ENCODE data around the gene HDAC9.

Gene HDAC9

GRCh38 chr7:18574235-18574540 lies 78.6 kb downstream of the HDAC9 start:
- no peaks in the 10 kb centered on the region for H3K9me3 ChIP-seq (ENCODE audit: control insufficient read depth, low read length)
- DNase-seq: no peak
- H2BK5ac ChIP-seq (ENCODE audit: low read depth, low read length, poor library complexity, severe bottlenecking): no peak overlapping the region
- no peak overlapping the region for H3K27ac ChIP-seq (ENCODE audit: low read length, poor library complexity, severe bottlenecking)
- H3K4ac ChIP-seq (ENCODE audit: low read depth in 1 of 2, low read length in 2 of 2): no peak overlapping the region
- H3K4me3 ChIP-seq (ENCODE audit: insufficient read depth in 1 of 2, low read depth in 1 of 2, low read length in 2 of 2): no peak overlapping the region
- H3K14ac ChIP-seq (ENCODE audit: low read length in 2 of 2): no peak overlapping the region
- H4K8ac ChIP-seq (ENCODE audit: low read length): no peak overlapping the region
- H2AFZ ChIP-seq (ENCODE audit: low read depth, low read length): no peak overlapping the region
- no peak overlapping the region for H3K23ac ChIP-seq (ENCODE audit: low read length in 2 of 2)
- no peak overlapping the region for H2AK5ac ChIP-seq (ENCODE audit: low read length, severe bottlenecking)
- H3K27me3 ChIP-seq (ENCODE audit: control insufficient read depth in 1 of 2, insufficient read depth in 1 of 2, low read length in 2 of 2): no peaks in the 10 kb centered on the region
- H2BK12ac ChIP-seq (ENCODE audit: low read length in 2 of 2): no peak overlapping the region
- WGBS: 96% methylated on average over 7 of the region's 7 CpGs
- no peak overlapping the region for H3K18ac ChIP-seq (ENCODE audit: low read depth in 1 of 2, low read length in 2 of 2)
- no peak overlapping the region for H4K91ac ChIP-seq (ENCODE audit: low read length)
- H2BK15ac ChIP-seq (ENCODE audit: low read depth, poor library complexity, severe bottlenecking): no peak overlapping the region
- H3K9ac ChIP-seq (ENCODE audit: low read length): no peak overlapping the region
- H3K4me2 ChIP-seq (ENCODE audit: low read length, poor library complexity, severe bottlenecking): no peak overlapping the region
- H3K4me1 ChIP-seq (ENCODE audit: control insufficient read depth, insufficient read depth, low read depth, low read length): peaks cover 4% of the 10 kb centered on the region
- H3K36me3 ChIP-seq (ENCODE audit: control insufficient read depth in 1 of 2, insufficient read depth in 2 of 2, low read depth in 1 of 2, low read length in 2 of 2): peaks cover 0 to 17% of the 10 kb centered on the region in 2 experiments
- H3K79me1 ChIP-seq (replicated peaks; ENCODE audit: low read length, poor library complexity, severe bottlenecking): peaks cover 8% of the 10 kb centered on the region
- no peak overlapping the region for H2BK120ac ChIP-seq (ENCODE audit: low read depth, low read length)

- H3K4me2 ChIP-seq (ENCODE audit: low read length, poor library complexity, severe bottlenecking): no peak overlapping the region
- no peak overlapping the region for H3K9ac ChIP-seq (ENCODE audit: low read length)
- H2AFZ ChIP-seq (ENCODE audit: low read depth, low read length): no peak overlapping the region
- H3K23ac ChIP-seq (ENCODE audit: low read length in 2 of 2): no peak overlapping the region
- H3K4me3 ChIP-seq (ENCODE audit: insufficient read depth in 1 of 2, low read depth in 1 of 2, low read length in 2 of 2): no peak overlapping the region
- H3K4ac ChIP-seq (ENCODE audit: low read depth in 1 of 2, low read length in 2 of 2): no peak overlapping the region
- peaks cover 0 to 17% of the 10 kb centered on the region in 2 experiments for H3K36me3 ChIP-seq (ENCODE audit: control insufficient read depth in 1 of 2, insufficient read depth in 2 of 2, low read depth in 1 of 2, low read length in 2 of 2)
- DNase-seq: no peak
- no peak overlapping the region for H2AK5ac ChIP-seq (ENCODE audit: low read length, severe bottlenecking)
- H3K4me1 ChIP-seq (ENCODE audit: control insufficient read depth, insufficient read depth, low read depth, low read length): peaks cover 4% of the 10 kb centered on the region
- H3K79me1 ChIP-seq (replicated peaks; ENCODE audit: low read length, poor library complexity, severe bottlenecking): peaks cover 11% of the 10 kb centered on the region
- H3K27me3 ChIP-seq (ENCODE audit: control insufficient read depth in 1 of 2, insufficient read depth in 1 of 2, low read length in 2 of 2): no peaks in the 10 kb centered on the region
- H2BK12ac ChIP-seq (ENCODE audit: low read length in 2 of 2): no peak overlapping the region
- no peak overlapping the region for H3K14ac ChIP-seq (ENCODE audit: low read length in 2 of 2)
- 98% methylated on average over 14 of the region's 14 CpGs for WGBS
- H2BK5ac ChIP-seq (ENCODE audit: low read depth, low read length, poor library complexity, severe bottlenecking): no peak overlapping the region
- H3K18ac ChIP-seq (ENCODE audit: low read depth in 1 of 2, low read length in 2 of 2): peak overlapping the region in 1 of 2 experiments; percentile 22
- H4K8ac ChIP-seq (ENCODE audit: low read length): peak overlapping the region; percentile 30
- H2BK15ac ChIP-seq (ENCODE audit: low read depth, poor library complexity, severe bottlenecking): no peak overlapping the region
- H2BK120ac ChIP-seq (ENCODE audit: low read depth, low read length): no peak overlapping the region
- H3K9me3 ChIP-seq (ENCODE audit: control insufficient read depth, low read length): no peaks in the 10 kb centered on the region
- no peak overlapping the region for H3K27ac ChIP-seq (ENCODE audit: low read length, poor library complexity, severe bottlenecking)
- no peak overlapping the region for H4K91ac ChIP-seq (ENCODE audit: low read length)
Observed at GRCh38 chr7:18574676-18575075, 79.1 kb downstream of the HDAC9 start.

GRCh38 chr7:18575622-18576572 lies 80.3 kb downstream of the HDAC9 start:
- Histone ChIP-seq H2AFZ (ENCODE audit: low read depth, low read length) (no peak overlapping the region), H3K14ac (ENCODE audit: low read length in 2 of 2) (no peak overlapping the region), H2BK12ac (ENCODE audit: low read length in 2 of 2) (no peak overlapping the region), H4K8ac (ENCODE audit: low read length) (no peak overlapping the region), H3K4ac (ENCODE audit: low read depth in 1 of 2, low read length in 2 of 2) (no peak overlapping the region), H3K36me3 (ENCODE audit: control insufficient read depth in 1 of 2, insufficient read depth in 2 of 2, low read depth in 1 of 2, low read length in 2 of 2) (peaks cover 0 to 17% of the 10 kb centered on the region in 2 experiments), H2BK15ac (ENCODE audit: low read depth, poor library complexity, severe bottlenecking) (no peak overlapping the region), H3K23ac (ENCODE audit: low read length in 2 of 2) (no peak overlapping the region), H4K91ac (ENCODE audit: low read length) (no peak overlapping the region), H2BK120ac (ENCODE audit: low read depth, low read length) (no peak overlapping the region), H3K4me3 (ENCODE audit: insufficient read depth in 1 of 2, low read depth in 1 of 2, low read length in 2 of 2) (no peak overlapping the region), H3K9ac (ENCODE audit: low read length) (no peak overlapping the region), H2BK5ac (ENCODE audit: low read depth, low read length, poor library complexity, severe bottlenecking) (no peak overlapping the region), H3K27me3 (ENCODE audit: control insufficient read depth in 1 of 2, insufficient read depth in 1 of 2, low read length in 2 of 2) (no peaks in the 10 kb centered on the region), H3K18ac (ENCODE audit: low read depth in 1 of 2, low read length in 2 of 2) (no peak overlapping the region), H3K27ac (ENCODE audit: low read length, poor library complexity, severe bottlenecking) (no peak overlapping the region), H3K79me1 (replicated peaks; ENCODE audit: low read length, poor library complexity, severe bottlenecking) (peaks cover 11% of the 10 kb centered on the region), H3K4me1 (ENCODE audit: control insufficient read depth, insufficient read depth, low read depth, low read length) (peaks cover 4% of the 10 kb centered on the region), H3K9me3 (ENCODE audit: control insufficient read depth, low read length) (no peaks in the 10 kb centered on the region), H2AK5ac (ENCODE audit: low read length, severe bottlenecking) (no peak overlapping the region), H3K4me2 (ENCODE audit: low read length, poor library complexity, severe bottlenecking) (no peak overlapping the region)
- WGBS: 79% methylated on average over 4 of the region's 6 CpGs
- DNase-seq: no peak

GRCh38 chr7:18577096-18577771 lies 81.7 kb downstream of the HDAC9 start:
- WGBS: 50% methylated on average over 1 of the region's 2 CpGs
- DNase-seq: no peak

More at GRCh38 chr7:18577096-18577771, 81.7 kb downstream of the HDAC9 start:
- Histone ChIP-seq H2AK5ac (ENCODE audit: low read length, severe bottlenecking) (no peak overlapping the region), H2BK15ac (ENCODE audit: low read depth, poor library complexity, severe bottlenecking) (no peak overlapping the region), H3K9me3 (ENCODE audit: control insufficient read depth, low read length) (no peaks in the 10 kb centered on the region), H3K79me1 (replicated peaks; ENCODE audit: low read length, poor library complexity, severe bottlenecking) (peaks cover 11% of the 10 kb centered on the region), H2BK120ac (ENCODE audit: low read depth, low read length) (no peak overlapping the region), H3K27me3 (ENCODE audit: control insufficient read depth in 1 of 2, insufficient read depth in 1 of 2, low read length in 2 of 2) (no peaks in the 10 kb centered on the region), H3K27ac (ENCODE audit: low read length, poor library complexity, severe bottlenecking) (no peak overlapping the region), H2BK5ac (ENCODE audit: low read depth, low read length, poor library complexity, severe bottlenecking) (no peak overlapping the region), H4K91ac (ENCODE audit: low read length) (no peak overlapping the region), H2BK12ac (ENCODE audit: low read length in 2 of 2) (no peak overlapping the region), H3K4me3 (ENCODE audit: insufficient read depth in 1 of 2, low read depth in 1 of 2, low read length in 2 of 2) (no peak overlapping the region), H2AFZ (ENCODE audit: low read depth, low read length) (no peak overlapping the region), H3K4me2 (ENCODE audit: low read length, poor library complexity, severe bottlenecking) (no peak overlapping the region), H3K4ac (ENCODE audit: low read depth in 1 of 2, low read length in 2 of 2) (no peak overlapping the region), H4K8ac (ENCODE audit: low read length) (no peak overlapping the region), H3K36me3 (ENCODE audit: control insufficient read depth in 1 of 2, insufficient read depth in 2 of 2, low read depth in 1 of 2, low read length in 2 of 2) (peaks cover 0 to 17% of the 10 kb centered on the region in 2 experiments), H3K18ac (ENCODE audit: low read depth in 1 of 2, low read length in 2 of 2) (no peak overlapping the region), H3K4me1 (ENCODE audit: control insufficient read depth, insufficient read depth, low read depth, low read length) (peaks cover 4% of the 10 kb centered on the region), H3K9ac (ENCODE audit: low read length) (no peak overlapping the region), H3K23ac (ENCODE audit: low read length in 2 of 2) (no peak overlapping the region), H3K14ac (ENCODE audit: low read length in 2 of 2) (no peak overlapping the region)
